HG03095 (cell line): ENCODE data around the gene KRTAP9-1.
"Not testable (repeated sequence)": the region's sequence is repeated elsewhere in the genome, so short reads cannot be mapped to it uniquely, and the experiment has no call there.

Source experiments
- ATAC-seq: cut with Tn5 transposase; IDR thresholded peaks from one replicate; pipeline ENCODE4 v1.9.1; 2021; ENCODE audit warnings: moderate library complexity; ENCODE audit not compliant: unreplicated experiment

The KRTAP9-1 gene, protein sequence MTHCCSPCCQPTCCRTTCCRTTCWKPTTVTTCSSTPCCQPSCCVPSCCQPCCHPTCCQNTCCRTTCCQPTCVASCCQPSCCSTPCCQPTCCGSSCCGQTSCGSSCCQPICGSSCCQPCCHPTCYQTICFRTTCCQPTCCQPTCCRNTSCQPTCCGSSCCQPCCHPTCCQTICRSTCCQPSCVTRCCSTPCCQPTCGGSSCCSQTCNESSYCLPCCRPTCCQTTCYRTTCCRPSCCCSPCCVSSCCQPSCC

DNA sequence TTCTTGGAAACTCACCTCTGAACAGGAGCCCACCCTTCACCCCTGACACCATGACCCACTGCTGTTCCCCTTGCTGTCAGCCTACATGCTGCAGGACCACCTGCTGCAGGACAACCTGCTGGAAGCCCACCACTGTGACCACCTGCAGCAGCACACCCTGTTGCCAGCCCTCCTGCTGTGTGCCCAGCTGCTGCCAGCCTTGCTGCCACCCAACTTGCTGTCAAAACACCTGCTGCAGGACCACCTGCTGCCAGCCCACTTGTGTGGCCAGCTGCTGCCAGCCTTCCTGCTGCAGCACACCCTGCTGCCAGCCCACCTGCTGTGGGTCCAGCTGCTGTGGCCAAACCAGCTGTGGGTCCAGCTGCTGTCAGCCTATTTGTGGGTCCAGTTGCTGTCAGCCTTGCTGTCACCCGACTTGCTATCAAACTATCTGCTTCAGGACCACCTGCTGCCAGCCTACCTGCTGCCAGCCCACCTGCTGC is at the start of gene KRTAP9-1:
Gene KRTAP9-1 (plus strand): TSS at position 51 of the 482 bp plus-strand sequence. CDS start 0 bp downstream, at position 51.
- ATAC-seq, result not testable (repeated sequence)

DNA sequence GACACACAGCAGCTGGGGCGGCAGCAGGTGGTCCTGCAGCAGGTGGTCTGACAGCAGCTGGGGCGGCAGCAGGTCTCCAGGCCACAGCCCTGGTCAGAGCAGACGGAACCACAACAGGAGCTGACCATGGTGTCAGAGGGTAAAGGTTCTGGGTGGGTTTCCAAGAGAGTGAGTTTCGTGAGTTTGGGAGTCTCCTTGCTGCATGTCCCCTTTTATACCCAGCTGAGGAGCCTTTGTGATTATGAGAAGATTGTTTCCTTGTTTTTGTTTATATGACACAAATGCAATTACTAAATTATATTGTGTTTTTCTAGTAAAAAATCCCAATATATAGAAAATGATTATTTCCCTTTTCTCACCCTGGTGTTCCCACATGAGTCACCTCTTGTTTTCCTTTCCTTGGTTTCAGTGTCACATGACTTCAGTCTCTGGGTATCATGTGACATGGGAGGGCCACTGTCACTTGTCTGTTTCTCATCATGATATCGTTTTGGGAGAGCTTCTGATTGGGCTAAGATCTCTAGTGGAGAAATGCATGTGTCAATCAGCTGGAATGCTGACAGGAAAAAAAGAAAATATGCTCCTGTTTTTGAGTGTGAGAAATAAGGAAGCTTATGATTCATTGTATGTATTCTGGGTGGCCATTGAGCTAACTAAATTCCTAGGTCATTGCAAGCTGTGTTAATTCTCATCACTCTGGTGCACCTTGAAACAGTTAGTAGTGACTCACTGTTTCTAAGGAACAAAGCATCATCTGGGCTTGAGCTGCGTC is 49.1 kb upstream of the KRTAP9-1 start, which contains the start of gene KRTAP4-6:
Gene KRTAP4-6 (minus strand): TSS at position 185 of the 772 bp plus-strand sequence. CDS start 57 bp downstream, at position 128.
- no peak for ATAC-seq

DNA sequence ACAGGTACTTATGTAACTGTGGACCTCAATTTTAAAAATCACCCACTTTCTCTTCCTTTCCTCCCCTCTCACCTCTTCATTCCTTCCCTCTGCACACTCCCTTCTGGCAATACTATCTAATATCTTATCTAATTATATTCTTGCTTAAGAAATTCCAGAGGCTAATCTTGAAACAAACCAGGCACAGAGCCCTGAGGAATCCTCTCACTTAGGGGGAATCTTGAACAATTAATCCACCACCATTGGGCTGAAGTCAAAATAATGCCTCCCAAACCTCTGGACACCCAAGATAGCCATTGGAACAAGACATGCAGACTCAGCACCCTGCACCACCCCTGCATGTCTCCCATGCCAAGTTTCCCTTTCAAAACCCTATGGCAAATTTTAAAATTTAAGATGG is 48.3 kb upstream of the KRTAP9-1 start:
- ATAC-seq, result no peak

DNA sequence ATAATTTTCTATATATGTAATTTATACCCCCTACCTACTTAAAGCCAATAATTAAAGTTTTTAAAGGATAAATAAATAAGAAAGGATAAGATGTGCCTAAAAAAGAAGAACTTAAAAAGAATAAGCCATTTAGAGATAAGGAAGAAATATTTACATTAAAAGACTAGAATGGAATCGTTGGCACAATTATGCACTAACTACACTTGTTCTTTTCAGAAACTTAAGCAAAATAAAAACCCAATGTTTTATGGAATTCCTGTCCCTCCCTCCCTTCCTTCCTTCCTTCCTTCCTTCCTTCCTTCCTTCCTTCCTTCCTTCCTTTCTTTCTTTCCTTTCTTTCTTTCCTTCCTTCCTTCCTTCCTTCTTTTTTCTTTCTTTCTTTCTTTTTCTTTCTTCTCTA is 44.8 kb upstream of the KRTAP9-1 start:
- ATAC-seq, result no peak

DNA sequence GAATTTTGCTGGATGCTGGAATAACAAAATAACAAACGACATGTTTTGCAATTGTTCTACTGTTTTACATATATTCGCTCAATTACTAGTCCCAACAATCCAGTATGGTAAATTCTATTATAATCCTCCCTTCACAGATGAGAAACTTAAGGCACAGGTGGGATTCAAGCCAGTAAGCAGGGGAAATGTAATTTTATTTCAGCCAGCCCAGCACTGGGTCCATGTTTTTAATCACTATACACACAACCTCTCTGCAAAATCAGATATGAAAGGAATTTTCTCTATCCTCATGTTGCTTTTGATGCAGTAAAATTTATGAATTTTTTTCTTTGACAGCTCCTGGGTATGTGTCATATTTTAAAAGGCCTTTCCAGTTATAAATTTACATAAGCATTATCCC is 44.4 kb upstream of the KRTAP9-1 start:
- ATAC-seq, result no peak

DNA sequence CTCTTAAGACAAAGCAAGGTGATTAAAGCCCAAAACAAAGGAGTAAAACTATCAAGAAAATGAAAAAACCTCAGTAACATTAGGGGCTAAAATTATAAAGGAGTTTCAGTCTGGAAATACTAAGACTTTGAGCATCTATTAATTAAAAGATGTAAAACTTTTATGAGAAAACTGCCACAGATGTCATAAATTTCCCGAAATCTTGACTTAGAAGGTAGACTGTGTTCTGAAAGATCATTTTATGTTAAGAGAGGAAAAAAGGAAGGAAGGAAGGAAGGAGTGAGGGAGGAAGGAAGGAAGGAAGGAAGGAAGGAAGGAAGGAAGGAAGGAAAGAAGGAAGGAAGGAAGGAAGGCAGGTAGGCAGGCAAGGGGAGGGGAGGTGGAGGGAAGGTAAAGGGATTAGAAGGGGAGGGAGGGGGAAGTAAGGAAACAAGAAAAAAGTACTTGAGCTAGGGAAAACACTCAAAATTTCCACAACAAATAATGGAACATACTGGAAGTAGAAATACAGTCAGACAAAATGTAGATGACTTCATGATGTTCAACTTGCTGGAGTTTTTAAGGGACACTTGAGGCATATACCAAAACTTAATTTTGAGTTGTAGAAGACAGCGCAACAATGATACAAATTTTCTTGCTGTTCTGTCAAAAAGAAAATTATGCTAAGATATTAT is 42.0 kb upstream of the KRTAP9-1 start:
- no peak for ATAC-seq

DNA sequence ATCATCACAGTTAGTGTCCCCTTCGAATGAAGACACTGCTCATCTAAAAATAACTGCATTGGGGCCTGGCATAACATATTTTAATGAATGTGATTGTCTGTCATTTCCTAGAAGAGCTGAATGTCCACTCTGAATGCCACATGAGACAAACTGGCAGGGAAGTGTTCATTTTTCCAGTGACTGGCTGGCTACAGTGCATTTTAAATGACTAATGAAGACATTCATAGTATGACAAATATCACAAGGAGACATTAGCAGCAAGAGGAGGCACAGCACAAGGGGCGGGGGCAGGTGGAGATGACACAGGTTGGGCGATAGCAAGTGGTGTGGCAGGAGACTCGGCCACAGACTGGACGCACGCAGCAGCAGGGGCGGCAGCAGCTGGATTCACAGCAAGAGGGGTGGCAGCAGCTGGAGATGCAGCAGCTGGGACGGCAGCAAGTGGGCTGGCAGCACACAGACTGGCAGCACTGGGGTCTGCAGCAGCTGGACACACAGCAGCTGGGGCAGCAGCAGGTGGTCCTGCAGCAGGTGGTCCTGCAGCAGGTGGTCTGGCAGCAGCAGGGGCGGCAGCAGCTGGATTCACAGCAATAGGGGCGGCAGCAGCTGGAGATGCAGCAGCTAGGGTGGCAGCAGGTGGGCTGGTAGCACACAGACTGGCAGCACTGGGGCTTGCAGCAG is 40.6 kb upstream of the KRTAP9-1 start:
- ATAC-seq, result not testable (repeated sequence)

DNA sequence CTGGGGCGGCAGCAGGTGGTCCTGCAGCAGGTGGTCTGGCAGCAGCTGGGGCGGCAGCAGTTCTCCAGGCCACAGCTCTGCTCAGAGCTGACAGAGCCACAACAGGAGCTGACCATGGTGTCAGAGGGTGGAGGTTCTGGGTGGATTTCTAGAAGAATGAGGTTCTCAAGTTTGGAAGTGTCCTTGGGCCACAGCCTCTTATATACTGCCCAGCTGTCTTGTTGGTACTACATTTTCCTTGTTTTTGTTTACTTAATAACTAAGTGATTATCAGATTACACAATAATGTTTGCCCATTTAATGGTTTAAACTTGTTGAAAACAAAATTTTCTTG is 40.1 kb upstream of the KRTAP9-1 start, which contains the start of gene KRTAP4-5:
Gene KRTAP4-5 (minus strand): TSS at position 174 of the 334 bp plus-strand sequence. CDS start 58 bp downstream, at position 116.
- ATAC-seq, result no peak

DNA sequence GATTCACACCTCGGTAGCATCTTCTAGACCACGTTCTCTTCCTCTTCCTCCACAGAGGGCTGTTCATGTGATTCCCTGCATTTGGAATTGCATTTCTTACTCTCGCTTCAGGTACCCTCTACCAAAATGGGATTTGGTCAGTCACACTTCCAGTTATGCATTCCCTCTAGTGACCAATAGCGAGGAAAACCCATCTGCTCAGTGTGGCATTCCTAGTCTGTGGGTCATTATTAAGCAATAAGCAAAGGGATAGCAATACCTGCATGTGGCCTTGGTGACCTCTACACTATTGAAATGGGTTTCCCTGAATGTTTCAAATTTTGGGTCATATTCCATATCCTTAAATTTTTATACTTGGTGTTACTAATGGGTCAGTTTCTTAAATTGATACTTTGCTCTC is 39.7 kb upstream of the KRTAP9-1 start:
- no peak for ATAC-seq

DNA sequence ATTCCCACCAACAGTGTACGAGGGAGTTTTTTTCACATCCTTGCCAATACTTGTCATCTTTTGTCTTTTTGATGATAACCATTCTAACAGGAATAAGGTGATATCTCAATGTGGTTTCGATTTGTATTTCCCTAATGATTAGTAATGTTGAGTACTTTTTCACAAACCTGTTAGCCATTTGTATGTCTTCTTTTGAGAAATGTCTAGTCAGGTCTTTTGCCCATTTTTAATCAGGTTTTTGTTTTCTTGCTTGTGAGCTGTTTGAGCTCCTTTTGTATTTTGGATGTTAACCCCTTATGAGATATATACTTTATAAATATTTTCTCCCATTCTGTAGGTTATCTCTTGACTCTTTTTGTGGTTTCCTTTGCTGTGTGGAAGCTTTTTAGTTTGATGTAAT is 38.2 kb upstream of the KRTAP9-1 start:
- no peak for ATAC-seq

DNA sequence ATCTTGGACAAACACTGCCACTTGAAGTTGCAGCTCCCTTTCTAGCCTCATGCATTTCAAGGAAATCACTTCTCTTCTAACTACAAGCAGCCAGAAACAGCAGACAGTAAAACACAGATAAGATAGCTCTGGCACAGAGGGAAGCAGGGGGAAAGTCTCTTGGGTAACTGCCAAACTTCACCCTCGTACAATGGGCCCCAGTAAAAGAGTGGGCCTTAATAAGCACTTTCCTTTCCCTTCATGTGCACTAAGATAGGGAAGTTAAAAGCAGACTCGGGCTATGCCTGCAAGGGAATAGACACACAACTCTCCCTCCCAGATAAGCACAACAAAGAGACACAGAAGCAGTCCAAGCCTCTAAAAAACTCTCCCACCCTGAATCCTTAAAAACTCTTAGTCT is 35.8 kb upstream of the KRTAP9-1 start:
- no peak for ATAC-seq

DNA sequence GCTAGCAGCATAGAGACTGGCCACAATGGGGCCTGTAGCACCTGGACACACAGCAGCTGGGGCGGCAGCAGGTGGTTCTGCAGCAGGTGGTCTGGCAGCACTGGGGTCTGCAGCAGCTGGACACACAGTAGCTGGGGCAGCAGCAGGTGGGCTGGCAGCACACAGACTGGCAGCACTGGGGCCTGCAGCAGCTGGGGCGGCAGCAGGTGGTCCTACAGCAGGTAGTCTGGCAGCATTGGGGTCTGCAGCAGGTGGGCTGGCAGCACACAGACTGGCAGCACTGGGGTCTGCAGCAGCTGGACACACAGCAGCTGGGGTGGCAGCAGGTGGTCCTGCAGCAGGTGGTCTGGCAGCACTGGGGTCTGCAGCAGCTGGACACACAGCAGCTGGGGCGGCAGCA is 29.5 kb upstream of the KRTAP9-1 start:
- ATAC-seq, result not testable (repeated sequence)

DNA sequence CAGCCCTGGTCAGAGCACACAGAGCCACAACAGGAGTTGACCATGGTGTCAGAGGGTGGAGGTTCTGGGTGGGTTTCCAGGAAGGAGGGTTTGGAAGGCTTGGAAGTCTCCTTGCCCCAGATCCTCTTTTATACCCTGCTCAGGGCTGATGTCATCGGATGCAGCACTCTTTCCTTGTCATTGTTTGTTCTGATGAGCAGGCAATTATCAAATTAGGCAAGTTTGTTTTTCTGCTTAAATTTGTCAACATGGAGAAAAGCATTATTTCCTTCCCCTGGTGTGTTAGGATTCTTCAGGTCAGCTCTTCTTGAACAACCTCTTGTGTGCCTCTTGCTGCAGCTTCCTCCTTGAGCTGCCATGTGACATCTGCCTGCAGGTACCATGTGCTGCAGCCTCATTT is 29.0 kb upstream of the KRTAP9-1 start, which contains the start of gene KRTAP4-4:
Gene KRTAP4-4 (minus strand): TSS at position 101 of the 400 bp plus-strand sequence. CDS start 57 bp downstream, at position 44.
- ATAC-seq, result no peak

DNA sequence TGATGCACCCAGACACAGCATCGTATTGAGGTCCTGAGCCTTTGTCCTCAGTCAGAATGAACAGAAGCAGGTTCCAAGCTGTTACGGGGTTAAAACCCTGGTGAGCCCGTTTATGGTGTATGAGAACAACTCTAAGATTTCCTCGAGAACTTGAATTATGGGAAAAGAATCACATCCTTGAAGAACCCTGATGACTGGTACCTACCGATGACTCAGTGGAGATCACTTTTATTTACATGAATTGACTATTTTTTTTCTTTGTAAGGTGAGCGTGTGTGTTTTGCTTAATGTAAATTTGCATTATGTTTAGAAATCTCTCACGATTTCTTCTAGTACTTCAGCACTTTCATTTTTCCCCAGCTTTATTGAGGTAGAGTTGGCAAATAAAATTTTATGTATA is 25.9 kb upstream of the KRTAP9-1 start:
- no peak for ATAC-seq

DNA sequence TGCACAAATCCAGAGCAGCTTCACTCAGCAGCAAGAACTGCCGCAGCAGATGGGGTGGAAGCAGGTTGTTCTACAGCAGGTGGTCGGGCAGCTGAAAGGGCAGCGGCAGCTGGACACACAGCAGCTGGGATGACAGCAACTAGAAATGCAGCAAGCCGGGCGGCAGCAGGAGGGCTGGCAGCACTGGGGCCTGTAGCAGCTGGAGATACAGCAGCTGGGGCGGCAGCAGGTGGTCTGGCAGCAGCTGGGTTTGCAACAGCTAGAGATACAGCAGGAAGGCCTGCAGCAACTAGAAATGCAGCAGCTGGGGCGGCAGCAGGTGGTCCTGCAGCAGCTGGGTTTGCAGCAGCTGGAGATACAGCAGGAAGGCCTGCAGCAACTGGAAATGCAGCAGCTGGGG is 22.1 kb upstream of the KRTAP9-1 start:
- ATAC-seq, result no peak

DNA sequence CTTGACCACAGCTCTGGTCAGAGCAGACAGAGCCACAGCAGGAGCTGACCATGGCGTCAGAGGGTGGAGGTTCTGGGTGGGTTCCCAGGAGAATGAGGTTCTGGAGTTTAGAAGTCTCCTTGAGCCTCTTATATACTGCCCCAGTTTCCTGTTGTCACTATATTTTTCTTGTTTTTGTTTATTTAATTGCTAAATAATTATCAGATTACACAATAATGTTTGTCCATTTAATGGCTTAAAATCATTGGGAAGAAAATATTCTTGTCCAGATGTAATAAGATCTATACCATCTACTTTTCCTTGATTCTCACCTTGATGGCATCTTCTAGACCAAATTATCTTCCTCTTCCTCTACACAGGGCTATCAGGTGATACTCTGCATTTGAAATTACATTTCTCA is 21.6 kb upstream of the KRTAP9-1 start, which contains the start of gene KRTAP4-3:
Gene KRTAP4-3 (minus strand): TSS at position 101 of the 400 bp plus-strand sequence. CDS start 49 bp downstream, at position 52.
- ATAC-seq, result no peak

DNA sequence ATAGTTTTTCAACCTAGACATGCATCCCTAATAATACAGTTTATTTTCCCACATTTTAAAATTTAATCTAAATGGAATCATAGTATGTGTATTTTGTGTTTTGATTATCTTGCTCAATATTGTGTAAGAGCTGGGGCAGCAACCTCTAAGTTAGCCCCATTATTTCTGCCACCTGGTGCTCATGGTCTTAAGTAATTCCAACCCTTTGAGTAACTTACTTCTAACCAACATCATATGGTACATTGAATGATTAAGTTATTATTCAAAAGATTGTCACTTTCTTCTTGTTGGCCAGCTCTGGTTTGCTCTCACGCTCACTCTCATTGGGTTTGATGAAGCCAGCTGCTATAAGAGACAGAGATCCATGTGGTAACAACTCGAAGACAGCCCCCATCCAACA is 17.8 kb upstream of the KRTAP9-1 start:
- no peak for ATAC-seq

DNA sequence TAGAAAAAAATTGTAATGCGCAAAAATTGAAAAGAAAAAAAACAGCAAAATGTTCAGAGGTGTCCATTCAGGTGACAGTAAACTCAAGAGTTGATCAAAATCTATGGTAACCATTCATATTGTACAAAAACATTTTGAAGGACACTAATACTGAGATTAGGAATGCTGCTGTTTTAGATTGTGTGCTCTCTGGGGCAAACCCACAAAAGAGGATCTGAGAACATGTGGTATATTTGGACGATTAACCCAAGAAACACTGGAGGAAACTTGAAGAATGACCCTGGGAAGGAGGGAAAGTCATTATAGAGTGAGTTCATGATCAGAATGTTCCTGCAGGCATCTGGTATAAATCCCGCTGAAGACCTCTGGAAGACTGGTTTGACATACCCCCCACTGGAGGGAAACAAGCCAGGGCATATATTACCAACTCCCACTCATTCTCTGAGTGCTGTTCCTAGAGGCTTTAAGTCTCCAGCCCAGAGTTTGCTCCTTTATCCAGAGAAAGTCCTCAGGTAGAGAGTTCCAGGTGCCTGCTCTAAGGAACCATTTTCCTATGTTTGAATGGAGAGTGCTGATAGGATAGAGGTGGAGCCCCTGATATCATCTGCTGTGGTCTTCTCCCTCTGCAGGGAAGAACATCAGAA is 12.8 kb upstream of the KRTAP9-1 start:
- no peak for ATAC-seq

DNA sequence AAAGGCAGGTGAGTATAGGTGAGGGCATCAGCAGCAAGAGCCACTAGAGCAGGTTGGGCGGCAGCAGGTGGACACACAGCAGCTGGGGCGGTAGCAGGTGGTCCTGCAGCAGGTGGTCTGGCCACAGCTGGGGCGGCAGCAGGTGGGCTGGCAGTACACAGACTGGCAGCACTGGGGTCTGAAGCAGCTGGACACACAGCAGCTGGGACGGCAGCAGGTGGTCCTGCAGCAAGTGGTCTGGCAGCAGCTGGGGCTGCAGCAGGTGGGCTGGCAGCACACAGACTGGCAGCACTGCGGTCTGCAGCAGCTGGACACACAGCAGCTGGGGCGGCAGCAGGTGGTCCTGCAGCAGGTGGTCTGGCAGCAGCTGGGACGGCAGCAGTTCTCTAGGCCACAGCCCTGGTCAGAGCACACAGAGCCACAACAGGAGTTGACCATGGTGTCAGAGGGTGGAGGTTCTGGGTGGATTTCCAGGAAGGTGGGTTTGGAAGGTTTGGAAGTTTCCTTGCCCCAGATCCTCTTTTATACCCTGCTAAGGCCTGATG is 11.9 kb upstream of the KRTAP9-1 start, which contains the start of gene KRTAP4-2:
Gene KRTAP4-2 (minus strand): TSS at position 495 of the 545 bp plus-strand sequence. CDS start 57 bp downstream, at position 438.
- no peak for ATAC-seq

DNA sequence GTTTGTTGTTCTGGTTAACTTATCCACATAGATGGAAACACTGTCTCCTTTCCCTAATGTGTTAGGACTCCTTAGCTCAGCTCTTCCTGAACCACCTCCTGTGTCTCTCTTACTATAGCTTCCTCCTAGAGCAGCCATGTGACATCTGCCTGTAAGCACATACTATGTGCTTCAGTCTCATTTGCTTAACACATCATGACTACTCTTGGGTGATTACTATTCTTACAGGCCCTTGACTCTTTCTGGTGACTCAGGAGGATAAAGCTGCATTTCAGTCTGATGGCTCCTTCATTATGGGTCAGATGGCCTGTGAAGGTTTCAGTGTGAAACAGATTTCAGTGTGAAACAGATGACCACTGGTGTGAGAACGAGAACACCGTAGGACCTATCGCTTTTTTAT is 11.3 kb upstream of the KRTAP9-1 start:
- no peak for ATAC-seq
